Transverse colon (tissue), 4 donors: ENCODE results near the gene CCR4.

Experiments
- EP300 ChIP-seq: sonication (generic); formaldehyde crosslinking; IDR thresholded peaks from one replicate; pipeline ENCODE4 v1.6.1; 2017; ENCODE audit warnings: antibody characterized with exemption, low read depth
- POLR2A ChIP-seq: fragments of 450-650 bp; IDR thresholded peaks from one replicate; pipeline ENCODE4 v1.6.1; 2016; ENCODE audit warnings: antibody characterized with exemption, mild to moderate bottlenecking, moderate library complexity
- POLR2AphosphoS5 ChIP-seq, 3 donors: sonication (generic); formaldehyde crosslinking; IDR thresholded peaks; one replicate each; pipeline ENCODE4 v1.6.1; 2016; ENCODE audit warnings: antibody characterized with exemption in 3 of 3
- TF ChIP-seq, protein P1 (sequence below), 5 experiments: fragments of 200-600 bp in 3 of 5; fragments of 450-650 bp in 2 of 5; sonication (generic) in 3 of 5; IDR thresholded peaks; 1 replicate in 2 of 5; 2 replicates in 3 of 5; pipeline ENCODE4 v1.5.1; 2016 to 2017; ENCODE audit warnings: antibody characterized with exemption in 5 of 5, inconsistent platforms in 3 of 5, mild to moderate bottlenecking in 2 of 5, moderate library complexity in 1 of 5

DNA sequence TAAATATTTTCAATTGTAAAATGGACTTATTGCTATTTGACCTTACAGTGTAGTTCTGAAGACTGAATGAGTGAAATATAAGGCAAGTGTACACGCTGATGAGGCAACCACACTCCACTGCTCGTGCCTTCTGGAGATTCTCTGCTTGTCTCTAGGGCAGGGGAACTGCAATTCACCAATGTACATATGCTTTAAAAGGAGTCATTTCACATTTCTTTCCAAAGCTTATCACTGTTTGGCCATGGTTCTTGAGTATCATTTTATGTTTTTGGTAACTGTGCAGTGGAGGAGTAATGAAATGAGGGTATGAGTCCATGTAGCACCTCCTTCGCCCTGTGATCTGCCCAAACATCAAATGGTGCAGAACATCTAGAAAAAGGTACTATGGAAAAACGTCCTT, 43.7 kb downstream of the CCR4 start:
- TF ChIP-seq, protein P1, sequence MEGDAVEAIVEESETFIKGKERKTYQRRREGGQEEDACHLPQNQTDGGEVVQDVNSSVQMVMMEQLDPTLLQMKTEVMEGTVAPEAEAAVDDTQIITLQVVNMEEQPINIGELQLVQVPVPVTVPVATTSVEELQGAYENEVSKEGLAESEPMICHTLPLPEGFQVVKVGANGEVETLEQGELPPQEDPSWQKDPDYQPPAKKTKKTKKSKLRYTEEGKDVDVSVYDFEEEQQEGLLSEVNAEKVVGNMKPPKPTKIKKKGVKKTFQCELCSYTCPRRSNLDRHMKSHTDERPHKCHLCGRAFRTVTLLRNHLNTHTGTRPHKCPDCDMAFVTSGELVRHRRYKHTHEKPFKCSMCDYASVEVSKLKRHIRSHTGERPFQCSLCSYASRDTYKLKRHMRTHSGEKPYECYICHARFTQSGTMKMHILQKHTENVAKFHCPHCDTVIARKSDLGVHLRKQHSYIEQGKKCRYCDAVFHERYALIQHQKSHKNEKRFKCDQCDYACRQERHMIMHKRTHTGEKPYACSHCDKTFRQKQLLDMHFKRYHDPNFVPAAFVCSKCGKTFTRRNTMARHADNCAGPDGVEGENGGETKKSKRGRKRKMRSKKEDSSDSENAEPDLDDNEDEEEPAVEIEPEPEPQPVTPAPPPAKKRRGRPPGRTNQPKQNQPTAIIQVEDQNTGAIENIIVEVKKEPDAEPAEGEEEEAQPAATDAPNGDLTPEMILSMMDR (IDR thresholded peaks at IDR 0.05), result no peak
- TF ChIP-seq EP300 (no peak), POLR2AphosphoS5 (IDR thresholded peaks at IDR 0.05) (no peak), POLR2A (no peak)
